GM19099 (cell line): ENCODE results near the gene GPR21.

Experiments used
- POLR2A ChIP-seq: IDR thresholded peaks from 3 replicates; pipeline ENCODE4 v1.6.1; 2011; ENCODE audit warnings: low read depth; ENCODE audit not compliant: insufficient read length; ENCODE audit errors: extremely low read depth

GPR21 gene

DNA sequence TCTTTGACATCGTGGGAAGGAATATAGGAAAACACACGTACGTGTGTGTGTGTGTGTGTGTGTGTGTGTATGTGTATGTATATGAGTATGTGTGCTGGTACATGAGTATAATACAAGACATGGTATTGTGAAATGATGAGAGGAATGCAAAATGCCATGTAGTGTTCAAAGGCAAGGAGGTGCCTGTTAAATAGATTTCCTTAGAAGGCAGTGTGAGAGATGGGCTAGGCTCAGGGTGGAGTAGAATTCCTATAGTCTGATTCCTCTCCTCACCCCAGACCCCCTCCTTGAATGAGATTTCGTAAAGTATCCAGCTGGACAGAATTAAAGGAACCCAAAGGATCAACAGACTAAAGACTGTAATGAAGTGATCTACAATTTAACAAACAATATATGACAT lies 11.1 kb downstream of the GPR21 start:
- TF ChIP-seq POLR2A, result no peak

DNA sequence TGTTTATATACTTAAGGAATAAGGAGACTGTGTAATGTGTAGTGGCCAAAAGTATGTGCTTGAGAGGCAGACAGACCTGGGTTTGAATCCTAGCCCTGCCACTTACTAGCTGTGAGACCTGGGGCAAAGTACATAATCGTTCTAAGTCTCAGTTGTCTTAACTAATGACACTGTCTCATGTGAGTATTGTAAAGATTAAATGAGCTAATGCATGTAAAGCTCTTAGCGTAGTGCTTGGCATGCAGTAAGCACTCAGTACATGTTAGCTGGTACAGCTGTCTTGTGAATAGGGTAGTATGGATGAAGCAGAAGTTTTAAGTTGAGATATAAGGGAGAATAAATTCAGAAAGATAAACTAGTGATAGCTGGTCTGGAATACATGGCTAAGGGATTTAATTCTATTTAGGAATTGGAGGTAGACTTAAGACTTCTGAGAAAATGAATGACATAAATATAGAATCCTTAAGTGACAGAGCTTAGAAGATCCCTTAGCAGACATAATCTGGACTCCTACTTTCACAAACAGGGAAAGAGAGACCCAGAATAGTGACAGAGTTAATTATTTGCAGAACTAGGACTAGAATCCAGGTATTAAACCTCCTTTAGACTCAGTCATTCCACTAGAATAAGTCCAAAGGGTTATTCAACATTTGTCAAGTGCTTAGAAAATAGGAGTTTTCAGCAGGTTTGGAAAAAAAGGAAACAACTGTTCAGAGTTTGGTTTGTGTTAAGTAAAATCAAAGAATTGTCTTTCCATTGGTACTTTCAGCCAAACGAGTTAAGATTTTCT lies 13.1 kb downstream of the GPR21 start:
- no peak for TF ChIP-seq POLR2A

GRCh38 chr9:123048748-123049147 lies 15.3 kb downstream of the GPR21 start:
- TF ChIP-seq POLR2A, result no peak

GRCh38 chr9:123049589-123050222 lies 16.2 kb downstream of the GPR21 start:
- TF ChIP-seq POLR2A, result no peak

GRCh38 chr9:123053046-123053445 lies 19.6 kb downstream of the GPR21 start:
- no peak for TF ChIP-seq POLR2A

GRCh38 chr9:123053711-123054110 lies 20.2 kb downstream of the GPR21 start:
- no peak for TF ChIP-seq POLR2A

DNA sequence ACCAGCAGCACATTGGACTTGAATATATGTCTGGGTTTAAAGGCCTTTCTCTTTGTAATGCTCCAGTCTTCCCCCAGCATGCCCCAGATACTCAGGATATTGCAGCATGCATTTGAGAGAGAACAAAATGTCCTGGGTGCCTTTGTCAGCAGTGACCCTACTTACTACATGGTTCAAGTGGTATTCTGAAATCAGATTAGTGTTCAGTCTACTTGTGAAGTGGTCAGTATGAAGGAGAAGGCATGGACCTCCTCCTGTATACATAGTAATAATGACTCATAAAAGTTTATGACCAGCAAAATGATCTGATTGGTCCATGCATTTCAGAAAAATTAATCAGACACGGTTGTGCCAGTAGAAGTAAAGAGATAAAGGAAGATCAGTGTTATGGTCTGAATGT lies 25.4 kb downstream of the GPR21 start:
- no peak for TF ChIP-seq POLR2A

GRCh38 chr9:123059472-123060220 lies 26.2 kb downstream of the GPR21 start:
- TF ChIP-seq POLR2A, result no peak

GRCh38 chr9:123061216-123061615 lies 27.7 kb downstream of the GPR21 start:
- TF ChIP-seq POLR2A, result no peak

GRCh38 chr9:123062351-123063176 lies 29.1 kb downstream of the GPR21 start:
- no peak for TF ChIP-seq POLR2A

DNA sequence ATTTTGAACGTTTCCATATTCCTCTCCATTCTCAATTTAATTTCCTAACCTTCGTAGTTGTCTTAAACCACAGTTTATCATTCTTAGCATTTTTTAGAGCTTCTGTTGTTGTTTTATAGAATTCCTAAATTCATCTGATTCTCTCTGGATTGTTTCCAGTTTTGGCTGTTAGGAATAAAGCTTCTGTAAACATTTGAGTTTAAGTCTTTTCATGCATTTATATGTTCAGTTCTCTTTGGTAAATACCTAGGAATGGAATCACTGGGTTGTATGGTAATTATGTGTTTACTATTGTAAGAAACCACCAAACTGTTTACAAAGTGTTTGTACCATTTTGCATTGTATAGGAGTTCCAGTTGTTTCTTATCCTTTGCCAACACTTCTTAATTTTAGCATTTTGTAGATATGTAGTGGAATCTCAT lies 29.7 kb downstream of the GPR21 start:
- no peak for TF ChIP-seq POLR2A

- no peak for TF ChIP-seq POLR2A
Measured at GRCh38 chr9:123063896-123064295, 30.4 kb downstream of the GPR21 start.

- TF ChIP-seq POLR2A, result no peak
Measured at GRCh38 chr9:123064716-123065115, 31.2 kb downstream of the GPR21 start.

DNA sequence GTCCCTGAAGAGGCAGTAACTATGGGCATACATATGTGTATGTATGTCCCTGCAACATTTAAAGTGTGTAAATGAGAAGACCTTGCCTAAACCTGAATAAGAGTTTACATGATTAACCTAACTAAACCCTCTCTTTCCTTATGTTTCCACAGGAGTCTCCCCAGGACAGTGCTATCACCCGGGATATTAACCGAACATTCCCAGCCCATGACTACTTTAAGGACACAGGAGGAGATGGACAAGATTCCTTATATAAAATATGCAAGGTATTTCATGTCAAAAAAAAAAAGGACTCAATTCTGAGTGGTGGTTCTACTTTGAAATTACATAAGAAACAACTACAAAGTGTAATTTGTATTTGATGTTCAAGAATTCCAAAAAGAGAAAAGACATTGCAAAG lies 31.7 kb downstream of the GPR21 start:
- no peak for TF ChIP-seq POLR2A

GRCh38 chr9:123067136-123067535 lies 33.7 kb downstream of the GPR21 start:
- no peak for TF ChIP-seq POLR2A
